ENCODE measurements around the gene APOL3.

GRCh38 chr22:36183446-36183845, 22.9 kb upstream of the APOL3 start:
- no peak for TF ChIP-seq ZNF274 (IDR thresholded peaks at IDR 0.05; ENCODE audit: low read depth, low read length)
- TF ChIP-seq YY1 (IDR thresholded peaks at IDR 0.05; ENCODE audit: insufficient read depth, insufficient read length): no peak
